WTC11 (cell line): ENCODE measurements around the gene HMGXB3.

Experiments used
- ATF1 ChIP-seq: sonication (generic); formaldehyde crosslinking; IDR thresholded peaks from 2 replicates; pipeline ENCODE4 v1.8.1; 2023; ENCODE audit warnings: mild to moderate bottlenecking, moderate library complexity, missing genetic modification reagents
- ESRRA ChIP-seq: sonication (generic); formaldehyde crosslinking; IDR thresholded peaks from 2 replicates; pipeline ENCODE4 v1.8.1; 2022; ENCODE audit warnings: mild to moderate bottlenecking, missing genetic modification reagents, borderline replicate concordance
- FOXJ3 ChIP-seq: sonication (generic); formaldehyde crosslinking; IDR thresholded peaks from 2 replicates; pipeline ENCODE4 v1.9.0; 2021; ENCODE audit warnings: missing genetic modification reagents, mild to moderate bottlenecking, borderline replicate concordance
- JUN ChIP-seq: sonication (generic); formaldehyde crosslinking; IDR thresholded peaks from 2 replicates; pipeline ENCODE4 v1.8.0; 2023; ENCODE audit warnings: mild to moderate bottlenecking, missing genetic modification reagents
- NR3C1 ChIP-seq: sonication (generic); formaldehyde crosslinking; conservative IDR thresholded peaks from 2 replicates; pipeline ENCODE4 v1.8.1; 2023; ENCODE audit warnings: low read depth, mild to moderate bottlenecking, missing genetic modification reagents
- RORB ChIP-seq: fragments of 250-450 bp; sonication (Bioruptor Pico); IDR thresholded peaks from 2 replicates; pipeline ENCODE4 v1.9.0; 2021; ENCODE audit warnings: mild to moderate bottlenecking
- SP1 ChIP-seq: sonication (generic); formaldehyde crosslinking; conservative IDR thresholded peaks from 2 replicates; pipeline ENCODE4 v1.8.1; 2022; ENCODE audit warnings: missing genetic modification reagents
- ZNF396 ChIP-seq: fragments of 250-450 bp; sonication (Bioruptor Pico); IDR thresholded peaks from 2 replicates; pipeline ENCODE4 v1.8.0; 2021; ENCODE audit warnings: mild to moderate bottlenecking, moderate library complexity, borderline replicate concordance
- TF ChIP-seq, protein P1 (sequence below): fragments of 200-600 bp; IDR thresholded peaks from 2 replicates; pipeline ENCODE4 v1.8.0; 2022; ENCODE audit warnings: antibody characterized with exemption
- TF ChIP-seq, protein P2 (sequence below): fragments of 250-450 bp; sonication (Bioruptor Pico); IDR thresholded peaks from 2 replicates; pipeline ENCODE4 v1.9.0; 2021; ENCODE audit warnings: mild to moderate bottlenecking, borderline replicate concordance
- TF ChIP-seq, protein P3 (sequence below): sonication (generic); formaldehyde crosslinking; IDR thresholded peaks from 2 replicates; pipeline ENCODE4 v1.8.0; 2022; ENCODE audit warnings: mild to moderate bottlenecking, missing genetic modification reagents
- TF ChIP-seq, protein P4 (sequence below): sonication (generic); formaldehyde crosslinking; IDR thresholded peaks from 2 replicates; pipeline ENCODE4 v1.8.1; 2022; ENCODE audit warnings: low read depth, missing genetic modification reagents, borderline replicate concordance
- TF ChIP-seq, protein P5 (sequence below): sonication (generic); formaldehyde crosslinking; IDR thresholded peaks from 2 replicates; pipeline ENCODE4 v1.8.1; 2023; ENCODE audit warnings: mild to moderate bottlenecking, missing genetic modification reagents, moderate library complexity

DNA sequence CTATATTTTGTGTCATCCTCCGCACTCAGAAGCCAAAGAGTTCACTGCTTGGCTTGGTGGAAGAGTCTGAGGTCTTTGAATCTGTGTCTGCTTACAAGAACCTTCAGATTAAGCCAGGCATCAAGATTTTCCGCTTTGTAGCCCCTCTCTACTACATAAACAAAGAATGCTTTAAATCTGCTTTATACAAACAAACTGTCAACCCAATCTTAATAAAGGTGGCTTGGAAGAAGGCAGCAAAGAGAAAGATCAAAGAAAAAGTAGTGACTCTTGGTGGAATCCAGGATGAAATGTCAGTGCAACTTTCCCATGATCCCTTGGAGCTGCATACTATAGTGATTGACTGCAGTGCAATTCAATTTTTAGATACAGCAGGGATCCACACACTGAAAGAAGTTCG lies 19.3 kb upstream of the HMGXB3 start:
- TF ChIP-seq, protein P1, sequence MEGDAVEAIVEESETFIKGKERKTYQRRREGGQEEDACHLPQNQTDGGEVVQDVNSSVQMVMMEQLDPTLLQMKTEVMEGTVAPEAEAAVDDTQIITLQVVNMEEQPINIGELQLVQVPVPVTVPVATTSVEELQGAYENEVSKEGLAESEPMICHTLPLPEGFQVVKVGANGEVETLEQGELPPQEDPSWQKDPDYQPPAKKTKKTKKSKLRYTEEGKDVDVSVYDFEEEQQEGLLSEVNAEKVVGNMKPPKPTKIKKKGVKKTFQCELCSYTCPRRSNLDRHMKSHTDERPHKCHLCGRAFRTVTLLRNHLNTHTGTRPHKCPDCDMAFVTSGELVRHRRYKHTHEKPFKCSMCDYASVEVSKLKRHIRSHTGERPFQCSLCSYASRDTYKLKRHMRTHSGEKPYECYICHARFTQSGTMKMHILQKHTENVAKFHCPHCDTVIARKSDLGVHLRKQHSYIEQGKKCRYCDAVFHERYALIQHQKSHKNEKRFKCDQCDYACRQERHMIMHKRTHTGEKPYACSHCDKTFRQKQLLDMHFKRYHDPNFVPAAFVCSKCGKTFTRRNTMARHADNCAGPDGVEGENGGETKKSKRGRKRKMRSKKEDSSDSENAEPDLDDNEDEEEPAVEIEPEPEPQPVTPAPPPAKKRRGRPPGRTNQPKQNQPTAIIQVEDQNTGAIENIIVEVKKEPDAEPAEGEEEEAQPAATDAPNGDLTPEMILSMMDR = no peak
- TF ChIP-seq SP1 = no peak
- TF ChIP-seq, protein P2, sequence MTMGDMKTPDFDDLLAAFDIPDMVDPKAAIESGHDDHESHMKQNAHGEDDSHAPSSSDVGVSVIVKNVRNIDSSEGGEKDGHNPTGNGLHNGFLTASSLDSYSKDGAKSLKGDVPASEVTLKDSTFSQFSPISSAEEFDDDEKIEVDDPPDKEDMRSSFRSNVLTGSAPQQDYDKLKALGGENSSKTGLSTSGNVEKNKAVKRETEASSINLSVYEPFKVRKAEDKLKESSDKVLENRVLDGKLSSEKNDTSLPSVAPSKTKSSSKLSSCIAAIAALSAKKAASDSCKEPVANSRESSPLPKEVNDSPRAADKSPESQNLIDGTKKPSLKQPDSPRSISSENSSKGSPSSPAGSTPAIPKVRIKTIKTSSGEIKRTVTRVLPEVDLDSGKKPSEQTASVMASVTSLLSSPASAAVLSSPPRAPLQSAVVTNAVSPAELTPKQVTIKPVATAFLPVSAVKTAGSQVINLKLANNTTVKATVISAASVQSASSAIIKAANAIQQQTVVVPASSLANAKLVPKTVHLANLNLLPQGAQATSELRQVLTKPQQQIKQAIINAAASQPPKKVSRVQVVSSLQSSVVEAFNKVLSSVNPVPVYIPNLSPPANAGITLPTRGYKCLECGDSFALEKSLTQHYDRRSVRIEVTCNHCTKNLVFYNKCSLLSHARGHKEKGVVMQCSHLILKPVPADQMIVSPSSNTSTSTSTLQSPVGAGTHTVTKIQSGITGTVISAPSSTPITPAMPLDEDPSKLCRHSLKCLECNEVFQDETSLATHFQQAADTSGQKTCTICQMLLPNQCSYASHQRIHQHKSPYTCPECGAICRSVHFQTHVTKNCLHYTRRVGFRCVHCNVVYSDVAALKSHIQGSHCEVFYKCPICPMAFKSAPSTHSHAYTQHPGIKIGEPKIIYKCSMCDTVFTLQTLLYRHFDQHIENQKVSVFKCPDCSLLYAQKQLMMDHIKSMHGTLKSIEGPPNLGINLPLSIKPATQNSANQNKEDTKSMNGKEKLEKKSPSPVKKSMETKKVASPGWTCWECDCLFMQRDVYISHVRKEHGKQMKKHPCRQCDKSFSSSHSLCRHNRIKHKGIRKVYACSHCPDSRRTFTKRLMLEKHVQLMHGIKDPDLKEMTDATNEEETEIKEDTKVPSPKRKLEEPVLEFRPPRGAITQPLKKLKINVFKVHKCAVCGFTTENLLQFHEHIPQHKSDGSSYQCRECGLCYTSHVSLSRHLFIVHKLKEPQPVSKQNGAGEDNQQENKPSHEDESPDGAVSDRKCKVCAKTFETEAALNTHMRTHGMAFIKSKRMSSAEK (CRISPR knock-in tag) = no peak
- TF ChIP-seq, protein P3, sequence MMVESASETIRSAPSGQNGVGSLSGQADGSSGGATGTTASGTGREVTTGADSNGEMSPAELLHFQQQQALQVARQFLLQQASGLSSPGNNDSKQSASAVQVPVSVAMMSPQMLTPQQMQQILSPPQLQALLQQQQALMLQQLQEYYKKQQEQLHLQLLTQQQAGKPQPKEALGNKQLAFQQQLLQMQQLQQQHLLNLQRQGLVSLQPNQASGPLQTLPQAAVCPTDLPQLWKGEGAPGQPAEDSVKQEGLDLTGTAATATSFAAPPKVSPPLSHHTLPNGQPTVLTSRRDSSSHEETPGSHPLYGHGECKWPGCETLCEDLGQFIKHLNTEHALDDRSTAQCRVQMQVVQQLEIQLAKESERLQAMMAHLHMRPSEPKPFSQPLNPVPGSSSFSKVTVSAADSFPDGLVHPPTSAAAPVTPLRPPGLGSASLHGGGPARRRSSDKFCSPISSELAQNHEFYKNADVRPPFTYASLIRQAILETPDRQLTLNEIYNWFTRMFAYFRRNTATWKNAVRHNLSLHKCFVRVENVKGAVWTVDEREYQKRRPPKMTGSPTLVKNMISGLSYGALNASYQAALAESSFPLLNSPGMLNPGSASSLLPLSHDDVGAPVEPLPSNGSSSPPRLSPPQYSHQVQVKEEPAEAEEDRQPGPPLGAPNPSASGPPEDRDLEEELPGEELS (CRISPR knock-in tag) = no peak
- no peak for TF ChIP-seq JUN
- no peak for TF ChIP-seq NR3C1
- TF ChIP-seq ZNF396 (CRISPR knock-in tag) = no peak
- TF ChIP-seq FOXJ3 = no peak
- TF ChIP-seq, protein P4, sequence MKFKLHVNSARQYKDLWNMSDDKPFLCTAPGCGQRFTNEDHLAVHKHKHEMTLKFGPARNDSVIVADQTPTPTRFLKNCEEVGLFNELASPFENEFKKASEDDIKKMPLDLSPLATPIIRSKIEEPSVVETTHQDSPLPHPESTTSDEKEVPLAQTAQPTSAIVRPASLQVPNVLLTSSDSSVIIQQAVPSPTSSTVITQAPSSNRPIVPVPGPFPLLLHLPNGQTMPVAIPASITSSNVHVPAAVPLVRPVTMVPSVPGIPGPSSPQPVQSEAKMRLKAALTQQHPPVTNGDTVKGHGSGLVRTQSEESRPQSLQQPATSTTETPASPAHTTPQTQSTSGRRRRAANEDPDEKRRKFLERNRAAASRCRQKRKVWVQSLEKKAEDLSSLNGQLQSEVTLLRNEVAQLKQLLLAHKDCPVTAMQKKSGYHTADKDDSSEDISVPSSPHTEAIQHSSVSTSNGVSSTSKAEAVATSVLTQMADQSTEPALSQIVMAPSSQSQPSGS = no peak
- TF ChIP-seq RORB = no peak
- TF ChIP-seq, protein P5, sequence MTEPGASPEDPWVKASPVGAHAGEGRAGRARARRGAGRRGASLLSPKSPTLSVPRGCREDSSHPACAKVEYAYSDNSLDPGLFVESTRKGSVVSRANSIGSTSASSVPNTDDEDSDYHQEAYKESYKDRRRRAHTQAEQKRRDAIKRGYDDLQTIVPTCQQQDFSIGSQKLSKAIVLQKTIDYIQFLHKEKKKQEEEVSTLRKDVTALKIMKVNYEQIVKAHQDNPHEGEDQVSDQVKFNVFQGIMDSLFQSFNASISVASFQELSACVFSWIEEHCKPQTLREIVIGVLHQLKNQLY (CRISPR knock-in tag) = no peak
- TF ChIP-seq ESRRA = no peak
- TF ChIP-seq ATF1 = no peak
